HCT116 (cell line): Measurements from ENCODE around the gene TGDS. TPM values are rescaled to one million over a fixed set of nuclear protein-coding genes. Genes with fewer than 3 reads are reported as not detected.

ENCODE experiments used
- ATAC-seq: fragments of 200-7000 bp; cut with Tn5 transposase; 2 replicates; pipeline ENCODE4 v1.9.1; 2020; ENCODE audit warnings: mild to moderate bottlenecking, moderate library complexity
- Bru-seq: library from RNA; stranded (reverse); fragments of 400-500 nt; gene quantifications from one replicate; lab custom pipeline; 2021; lab: Mats Ljungman, UMichigan
- BruChase-seq, 2 experiments: library from RNA; stranded (reverse); fragments of 400-500 nt; gene quantifications; one replicate each; lab custom pipeline; 2021; lab: Mats Ljungman, UMichigan
- BruUV-seq: library from RNA; stranded (reverse); fragments of 400-500 nt; replicated peaks from 2 replicates; lab custom pipeline; 2021; lab: Mats Ljungman, UMichigan
- CTCF ChIA-PET: fragments of 300-600 bp; sonication (Branson Sonifier 250); formaldehyde crosslinking; loops from one replicate; lab custom pipeline; 2021; ENCODE audit warnings: antibody characterized with exemption; lab: Charles Lee
- POLR2A ChIA-PET: fragments of 300-600, 350-600 bp; sonication (Branson Sonifier 250); formaldehyde crosslinking; loops from one replicate; lab custom pipeline; 2021; ENCODE audit warnings: antibody characterized with exemption; lab: Charles Lee
- RAD21 ChIA-PET, 2 experiments: fragments of 300-600 bp; sonication (Branson Sonifier 250); formaldehyde crosslinking; loops; one replicate each; lab custom pipeline; 2023; ENCODE audit warnings: low total read pairs in 2 of 2; ENCODE audit not compliant: uncharacterized antibody in 2 of 2, unreplicated experiment in 2 of 2, low non-redundant PET in 1 of 2; lab: Charles Lee
- DNase-seq: peaks from one replicate; pipeline ENCODE4 v3.0.0-alpha.2; 2010; ENCODE audit warnings: low read depth, low spot score
- H2AFZ ChIP-seq: fragments of 200-600 bp; shearing (Covaris generic), sonication (generic); 2 replicates; pipeline ENCODE4 v1.6.1; 2017; ENCODE audit warnings: low read depth, mixed run types, mixed read lengths, antibody characterized with exemption, low read length; ENCODE audit not compliant: poor library complexity, severe bottlenecking
- H3K27ac ChIP-seq: 2 replicates; pipeline ENCODE4 v1.5.1; 2012; ENCODE audit warnings: low read depth, low read length
- H3K27me3 ChIP-seq: fragments of 200-600 bp; sonication (generic); 2 replicates; pipeline ENCODE4 v1.6.1; 2016; ENCODE audit warnings: mixed run types, low read length, mixed read lengths; ENCODE audit not compliant: insufficient read depth
- H3K36me3 ChIP-seq, 2 experiments: fragments of 200-500 bp in 1 of 2; fragments of 200-600 bp in 1 of 2; sonication (Bioruptor generic) in 1 of 2; sonication (generic) in 1 of 2; 2 replicates each; pipeline versions ENCODE4 v1.5.1 to v1.6.1; 2014 to 2016; ENCODE audit warnings: low read length in 2 of 2, inconsistent platforms in 1 of 2, mixed read lengths in 1 of 2, mixed run types in 1 of 2; ENCODE audit not compliant: insufficient read depth in 2 of 2, control insufficient read depth in 1 of 2
- H3K4me1 ChIP-seq, 2 experiments: fragments of 200-600 bp in 1 of 2; sonication (generic) in 1 of 2; 2 replicates each; pipeline versions ENCODE4 v1.5.1 to v1.6.1; 2012 to 2017; ENCODE audit warnings: low read length in 2 of 2, inconsistent platforms in 1 of 2, mild to moderate bottlenecking in 1 of 2, mixed read lengths in 1 of 2, mixed run types in 1 of 2, moderate library complexity in 1 of 2; ENCODE audit not compliant: insufficient read depth in 2 of 2, control insufficient read depth in 1 of 2
- H3K4me2 ChIP-seq: fragments of 200-600 bp; sonication (generic); 2 replicates; pipeline ENCODE4 v1.6.1; 2017; ENCODE audit warnings: mixed run types, low read length, mixed read lengths
- H3K4me3 ChIP-seq, 2 experiments: fragments of 200-600 bp in 1 of 2; sonication (generic) in 1 of 2; replicated peaks in 1 of 2; 2 replicates each; pipeline ENCODE4 v1.5.1; 2011 to 2016; ENCODE audit warnings: low read length in 2 of 2, control low read depth in 1 of 2, low read depth in 1 of 2, mild to moderate bottlenecking in 1 of 2, mixed read lengths in 1 of 2, mixed run types in 1 of 2
- H3K79me2 ChIP-seq: fragments of 200-600 bp; sonication (generic); 2 replicates; pipeline ENCODE4 v1.6.1; 2017; ENCODE audit warnings: mild to moderate bottlenecking, mixed run types, low read length, moderate library complexity, mixed read lengths; ENCODE audit not compliant: insufficient read depth
- H3K9ac ChIP-seq: fragments of 200-600 bp; sonication (generic); 2 replicates; pipeline ENCODE4 v1.6.1; 2016; ENCODE audit warnings: low read length, mixed read lengths
- H3K9me2 ChIP-seq: fragments of 200-600 bp; sonication (generic), shearing (Covaris generic); 2 replicates; pipeline ENCODE4 v1.6.1; 2017; ENCODE audit warnings: mixed run types, mild to moderate bottlenecking, moderate library complexity; ENCODE audit not compliant: insufficient read depth
- H3K9me3 ChIP-seq, 2 experiments: fragments of 200-500 bp in 1 of 2; fragments of 200-600 bp in 1 of 2; sonication (Bioruptor generic) in 1 of 2; sonication (generic) in 1 of 2; 2 replicates each; pipeline ENCODE4 v1.6.1; 2014 to 2017; ENCODE audit warnings: low read length in 2 of 2, mixed read lengths in 2 of 2, inconsistent platforms in 1 of 2, low read depth in 1 of 2, mild to moderate bottlenecking in 1 of 2, mixed run types in 1 of 2, moderate library complexity in 1 of 2; ENCODE audit not compliant: control insufficient read depth in 1 of 2, insufficient read depth in 1 of 2
- H4K20me1 ChIP-seq: fragments of 200-600 bp; sonication (generic), shearing (Covaris generic); 2 replicates; pipeline ENCODE4 v1.6.1; 2017; ENCODE audit warnings: mixed run types, mild to moderate bottlenecking, moderate library complexity; ENCODE audit not compliant: insufficient read depth
- ATF3 ChIP-seq: IDR thresholded peaks from 2 replicates; pipeline ENCODE4 v1.6.1; 2012
- CBX3 ChIP-seq: IDR thresholded peaks from 2 replicates; pipeline ENCODE4 v1.6.1; 2012; ENCODE audit warnings: low read depth
- CTCF ChIP-seq, 3 experiments: fragments of 200-600 bp in 1 of 3; sonication (generic) in 1 of 3; IDR thresholded peaks in 2 of 3; conservative IDR thresholded peaks in 1 of 3; 2 replicates each; pipeline ENCODE4 v1.5.1; 2012 to 2017; ENCODE audit warnings: low read depth in 2 of 3, low read length in 2 of 3, antibody characterized with exemption in 1 of 3, borderline replicate concordance in 1 of 3, control low read depth in 1 of 3, mild to moderate bottlenecking in 1 of 3, mixed read lengths in 1 of 3, mixed run types in 1 of 3, moderate library complexity in 1 of 3; ENCODE audit not compliant: insufficient read depth in 1 of 3
- EGR1 ChIP-seq: IDR thresholded peaks from 2 replicates; pipeline ENCODE4 v1.6.1; 2012; ENCODE audit warnings: low read depth
- ELF1 ChIP-seq: IDR thresholded peaks from 2 replicates; pipeline ENCODE4 v1.6.1; 2012; ENCODE audit warnings: low read depth, borderline replicate concordance
- EZH2 ChIP-seq: fragments of 200-600 bp; sonication (generic); IDR thresholded peaks from 2 replicates; pipeline ENCODE4 v1.6.1; 2017; ENCODE audit warnings: antibody characterized with exemption, mixed run types
- EZH2phosphoT487 ChIP-seq: fragments of 200-600 bp; IDR thresholded peaks from 2 replicates; pipeline ENCODE4 v1.6.1; 2018; ENCODE audit warnings: antibody characterized with exemption, borderline replicate concordance
- FOSL1 ChIP-seq: IDR thresholded peaks from 2 replicates; pipeline ENCODE4 v1.6.1; 2012; ENCODE audit warnings: low read depth
- JUND ChIP-seq: IDR thresholded peaks from 2 replicates; pipeline ENCODE4 v1.6.1; 2012
- POLR2A ChIP-seq: IDR thresholded peaks from 2 replicates; pipeline ENCODE4 v1.7.0; 2011; ENCODE audit warnings: borderline replicate concordance; ENCODE audit not compliant: insufficient read depth, insufficient read length; ENCODE audit errors: extremely low read depth
- RAD21 ChIP-seq: IDR thresholded peaks from 2 replicates; pipeline ENCODE4 v1.6.1; 2012; ENCODE audit warnings: low read depth, mild to moderate bottlenecking
- SIN3A ChIP-seq: IDR thresholded peaks from 2 replicates; pipeline ENCODE4 v1.6.1; 2012; ENCODE audit warnings: low read depth
- SP1 ChIP-seq: IDR thresholded peaks from 2 replicates; pipeline ENCODE4 v1.6.1; 2012; ENCODE audit warnings: low read depth
- SRF ChIP-seq: IDR thresholded peaks from 2 replicates; pipeline ENCODE4 v1.6.1; 2012; ENCODE audit warnings: low read depth
- ZFX ChIP-seq: fragments of 450-650 bp; IDR thresholded peaks from 2 replicates; pipeline ENCODE4 v1.6.1; 2017
- ZNF274 ChIP-seq: fragments of 200-500 bp; sonication (Bioruptor generic); IDR thresholded peaks from 2 replicates; pipeline ENCODE4 v1.6.1; 2014; ENCODE audit warnings: mild to moderate bottlenecking, low read depth, low read length, inconsistent platforms
- intact Hi-C: fragments of 100-400 bp; cut with micrococcal nuclease; formaldehyde crosslinking; loops from 2 replicates; pipeline ENCODE4 v1.10.0; 2022
- long read RNA-seq: library from polyadenylated mRNA; unstranded; transcript quantifications from one replicate; pipeline ENCODE4 v2.0.0, GENCODE V29; 2021; ENCODE audit not compliant: unreplicated experiment
- polyA plus RNA-seq: library from polyadenylated mRNA; unstranded; fragments of >200 nt; gene quantifications from 2 replicates; pipeline ENCODE4 v1.2.1, GENCODE V29; 2012; ENCODE audit warnings: missing spikeins
- total RNA-seq: library from RNA; stranded (reverse); gene quantifications from one replicate; pipeline ENCODE4 v1.2.1, GENCODE V29; 2021; ENCODE audit not compliant: unreplicated experiment
- TF ChIP-seq, protein P1 (sequence below): IDR thresholded peaks from 2 replicates; pipeline ENCODE4 v1.6.1; 2012
- TF ChIP-seq, protein P2 (sequence below): IDR thresholded peaks from 2 replicates; pipeline ENCODE4 v1.6.1; 2011; ENCODE audit warnings: mild to moderate bottlenecking, low read length, moderate library complexity; ENCODE audit not compliant: insufficient replicate concordance; ENCODE audit errors: extremely low read depth

The TGDS gene, protein sequence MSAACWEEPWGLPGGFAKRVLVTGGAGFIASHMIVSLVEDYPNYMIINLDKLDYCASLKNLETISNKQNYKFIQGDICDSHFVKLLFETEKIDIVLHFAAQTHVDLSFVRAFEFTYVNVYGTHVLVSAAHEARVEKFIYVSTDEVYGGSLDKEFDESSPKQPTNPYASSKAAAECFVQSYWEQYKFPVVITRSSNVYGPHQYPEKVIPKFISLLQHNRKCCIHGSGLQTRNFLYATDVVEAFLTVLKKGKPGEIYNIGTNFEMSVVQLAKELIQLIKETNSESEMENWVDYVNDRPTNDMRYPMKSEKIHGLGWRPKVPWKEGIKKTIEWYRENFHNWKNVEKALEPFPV
- total RNA-seq (16.9 TPM), Bru-seq, nascent RNA (percentile 88 among the genes with signal in this experiment), BruChase-seq, experiment 1, labeled RNA remaining after a 6-hour chase (percentile 77 among the genes with signal in this experiment), BruChase-seq, experiment 2, labeled RNA remaining after a 2-hour chase (percentile 84 among the genes with signal in this experiment)
- polyA plus RNA-seq, result 8.6 and 10.8 TPM in 2 replicates
- long read RNA-seq, transcript TGDS-201 (12 exons, 1,905 nt), result major isoform, 16 of 25 reads
- long read RNA-seq, partial matches to known transcripts, result 2 of 25 reads
- long read RNA-seq, other reads (novel, unspliced or antisense), result 7 of 25 reads

GRCh38 chr13:94595950-94596574 lies at the start of gene TGDS:
TGDS (minus strand) TSS chr13:94596152; CDS start chr13:94596136, 16 bp downstream.
- intact Hi-C loops, result loop anchor here (2.0 kb wide), 1 partner anchor 47 kb away; no protein-coding TSS in a partner anchor
- ChIA-PET POLR2A (interaction anchor here (0.7 to 1.5 kb wide), 4 partner anchors 9 to 29 kb away, joined by 3 to 7 read pairs (median 5); no protein-coding TSS in a partner anchor), CTCF (interaction anchor here (0.8 to 1.2 kb wide), 3 partner anchors 18 to 1065 kb away, joined by 3 to 5 read pairs (median 4); no protein-coding TSS in a partner anchor), RAD21 (no interaction called here)
- Histone ChIP-seq H3K9ac (peak within 1 kb of the TSS; percentile 90), H3K27ac (peak within 1 kb of the TSS; percentile 56), H3K27me3 (no peaks in the 10 kb centered on the region), H3K4me3 (peak within 1 kb of the TSS; percentile 84 to 94), H3K4me2 (peak within 1 kb of the TSS; percentile 85), H3K9me3 (no peaks in the 10 kb centered on the region), H3K79me2 (peaks cover 49% of the 10 kb centered on the region), H4K20me1 (no peaks in the 10 kb centered on the region), H3K36me3 (peaks cover 9 to 15% of the 10 kb centered on the region in 2 experiments; a peak in 3 of 4 replicates), H3K4me1 (peaks cover 10 to 19% of the 10 kb centered on the region in 2 experiments), H2AFZ (peak within 1 kb of the TSS; percentile 92), H3K9me2 (no peaks in the 10 kb centered on the region)
- peak; percentile 88 for DNase-seq
- peak; percentile 97 for ATAC-seq
- BruUV-seq, result TSS peak; percentile 74
- TF ChIP-seq CBX3, result no peak
- TF ChIP-seq EZH2, result no peak
- TF ChIP-seq ATF3, result no peak
- TF ChIP-seq ZFX, result no peak
- TF ChIP-seq SP1, result no peak
- TF ChIP-seq, protein P1, sequence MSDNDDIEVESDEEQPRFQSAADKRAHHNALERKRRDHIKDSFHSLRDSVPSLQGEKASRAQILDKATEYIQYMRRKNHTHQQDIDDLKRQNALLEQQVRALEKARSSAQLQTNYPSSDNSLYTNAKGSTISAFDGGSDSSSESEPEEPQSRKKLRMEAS, result no peak
- TF ChIP-seq CTCF (IDR thresholded peaks at IDR 0.05 in 2 of 3, conservative IDR thresholded peaks at IDR 0.05 in 1 of 3; ENCODE audit: borderline replicate concordance in 1 of 3, insufficient read depth in 1 of 3, low read depth in 2 of 3, low read length in 2 of 3), result no peak
- no peak for TF ChIP-seq SRF
- no peak for TF ChIP-seq SIN3A
- no peak for TF ChIP-seq EGR1
- TF ChIP-seq POLR2A, result peak; percentile 94
- TF ChIP-seq EZH2phosphoT487, result no peak
- TF ChIP-seq ZNF274, result no peak
- TF ChIP-seq FOSL1, result no peak
- no peak for TF ChIP-seq JUND
- no peak for TF ChIP-seq ELF1
- TF ChIP-seq, protein P2, sequence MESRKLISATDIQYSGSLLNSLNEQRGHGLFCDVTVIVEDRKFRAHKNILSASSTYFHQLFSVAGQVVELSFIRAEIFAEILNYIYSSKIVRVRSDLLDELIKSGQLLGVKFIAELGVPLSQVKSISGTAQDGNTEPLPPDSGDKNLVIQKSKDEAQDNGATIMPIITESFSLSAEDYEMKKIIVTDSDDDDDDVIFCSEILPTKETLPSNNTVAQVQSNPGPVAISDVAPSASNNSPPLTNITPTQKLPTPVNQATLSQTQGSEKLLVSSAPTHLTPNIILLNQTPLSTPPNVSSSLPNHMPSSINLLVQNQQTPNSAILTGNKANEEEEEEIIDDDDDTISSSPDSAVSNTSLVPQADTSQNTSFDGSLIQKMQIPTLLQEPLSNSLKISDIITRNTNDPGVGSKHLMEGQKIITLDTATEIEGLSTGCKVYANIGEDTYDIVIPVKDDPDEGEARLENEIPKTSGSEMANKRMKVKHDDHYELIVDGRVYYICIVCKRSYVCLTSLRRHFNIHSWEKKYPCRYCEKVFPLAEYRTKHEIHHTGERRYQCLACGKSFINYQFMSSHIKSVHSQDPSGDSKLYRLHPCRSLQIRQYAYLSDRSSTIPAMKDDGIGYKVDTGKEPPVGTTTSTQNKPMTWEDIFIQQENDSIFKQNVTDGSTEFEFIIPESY, result peak; percentile 83
- TF ChIP-seq RAD21, result no peak
